ENCODE results near the gene AP1S1. TPM values are rescaled to one million over a fixed set of nuclear protein-coding genes. Genes with fewer than 3 reads are reported as not detected.
A peak's percentile ranks its signal among the peaks of the same experiment; 100 is the strongest.

Gene AP1S1
- total RNA-seq, 1 experiment from 2014 or later, result 227 TPM

DNA sequence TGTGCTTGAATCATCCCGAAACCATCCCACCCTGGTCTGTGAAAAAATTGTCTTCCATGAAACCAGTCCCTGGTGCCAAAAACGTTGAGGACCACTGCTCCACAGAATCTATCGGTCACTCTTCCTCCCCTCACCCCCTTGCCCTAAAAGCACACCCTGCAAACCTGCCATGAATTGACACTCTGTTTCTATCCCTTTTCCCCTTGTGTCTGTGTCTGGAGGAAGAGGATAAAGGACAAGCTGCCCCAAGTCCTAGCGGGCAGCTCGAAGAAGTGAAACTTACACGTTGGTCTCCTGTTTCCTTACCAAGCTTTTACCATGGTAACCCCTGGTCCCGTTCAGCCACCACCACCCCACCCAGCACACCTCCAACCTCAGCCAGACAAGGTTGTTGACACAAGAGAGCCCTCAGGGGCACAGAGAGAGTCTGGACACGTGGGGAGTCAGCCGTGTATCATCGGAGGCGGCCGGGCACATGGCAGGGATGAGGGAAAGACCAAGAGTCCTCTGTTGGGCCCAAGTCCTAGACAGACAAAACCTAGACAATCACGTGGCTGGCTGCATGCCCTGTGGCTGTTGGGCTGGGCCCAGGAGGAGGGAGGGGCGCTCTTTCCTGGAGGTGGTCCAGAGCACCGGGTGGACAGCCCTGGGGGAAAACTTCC, 28.2 kb upstream of the AP1S1 start:
- Histone ChIP-seq H3K79me2 (ENCODE audit: low read depth) (peaks cover 15% of the 10 kb centered on the region; the same call in 1 of the 2 replicates), H3K36me3 (ENCODE audit: low read depth) (no peaks in the 10 kb centered on the region), H3K27ac (peak overlapping the region; percentile 99), H3K4me1 (replicated peaks; ENCODE audit: insufficient read depth) (peaks cover 78% of the 10 kb centered on the region), H3F3A (ENCODE audit: insufficient read depth, low read depth) (peaks cover 70% of the 10 kb centered on the region), H3K27me3 (ENCODE audit: insufficient read depth, low read depth) (no peaks in the 10 kb centered on the region), H2AFZ (peak overlapping the region; percentile 62; the same call in 1 of the 2 replicates), H3K4me3 (no peak overlapping the region), H4K20me1 (ENCODE audit: insufficient read depth) (no peaks in the 10 kb centered on the region), H3K9me2 (ENCODE audit: insufficient read depth) (no peaks in the 10 kb centered on the region), H3K4me2 (peak overlapping the region; percentile 92), H3K9me3 (ENCODE audit: insufficient read depth, low read depth) (no peaks in the 10 kb centered on the region)
- intact Hi-C loops (cut with micrococcal nuclease; ENCODE audit: unreplicated experiment), result loop anchor here (1.0 kb wide), 3 partner anchors 8 to 41 kb away; partner anchors contain the start of gene TRIM56
- POLR2A ChIA-PET (ENCODE audit: unreplicated experiment), result interaction anchor here (0.6 to 1.9 kb wide), 12 partner anchors 9 to 273 kb away, joined by 3 to 22 read pairs (median 4); no protein-coding TSS in a partner anchor
- DNase-seq, result peak; percentile 88 to 94
- TF ChIP-seq, protein P1, sequence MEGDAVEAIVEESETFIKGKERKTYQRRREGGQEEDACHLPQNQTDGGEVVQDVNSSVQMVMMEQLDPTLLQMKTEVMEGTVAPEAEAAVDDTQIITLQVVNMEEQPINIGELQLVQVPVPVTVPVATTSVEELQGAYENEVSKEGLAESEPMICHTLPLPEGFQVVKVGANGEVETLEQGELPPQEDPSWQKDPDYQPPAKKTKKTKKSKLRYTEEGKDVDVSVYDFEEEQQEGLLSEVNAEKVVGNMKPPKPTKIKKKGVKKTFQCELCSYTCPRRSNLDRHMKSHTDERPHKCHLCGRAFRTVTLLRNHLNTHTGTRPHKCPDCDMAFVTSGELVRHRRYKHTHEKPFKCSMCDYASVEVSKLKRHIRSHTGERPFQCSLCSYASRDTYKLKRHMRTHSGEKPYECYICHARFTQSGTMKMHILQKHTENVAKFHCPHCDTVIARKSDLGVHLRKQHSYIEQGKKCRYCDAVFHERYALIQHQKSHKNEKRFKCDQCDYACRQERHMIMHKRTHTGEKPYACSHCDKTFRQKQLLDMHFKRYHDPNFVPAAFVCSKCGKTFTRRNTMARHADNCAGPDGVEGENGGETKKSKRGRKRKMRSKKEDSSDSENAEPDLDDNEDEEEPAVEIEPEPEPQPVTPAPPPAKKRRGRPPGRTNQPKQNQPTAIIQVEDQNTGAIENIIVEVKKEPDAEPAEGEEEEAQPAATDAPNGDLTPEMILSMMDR (conservative IDR thresholded peaks at IDR 0.05), result no peak; the same call in 1 of the 2 replicates
- no peak for TF ChIP-seq EZH2 (IDR thresholded peaks at IDR 0.05; ENCODE audit: low read depth)
- CTCF ChIA-PET, result interaction anchor here (0.6 to 1.9 kb wide), 5 partner anchors 10 to 31 kb away, joined by 4 to 17 read pairs (median 5); no protein-coding TSS in a partner anchor
- BruUV-seq (replicated peaks), result no TSS peak

DNA sequence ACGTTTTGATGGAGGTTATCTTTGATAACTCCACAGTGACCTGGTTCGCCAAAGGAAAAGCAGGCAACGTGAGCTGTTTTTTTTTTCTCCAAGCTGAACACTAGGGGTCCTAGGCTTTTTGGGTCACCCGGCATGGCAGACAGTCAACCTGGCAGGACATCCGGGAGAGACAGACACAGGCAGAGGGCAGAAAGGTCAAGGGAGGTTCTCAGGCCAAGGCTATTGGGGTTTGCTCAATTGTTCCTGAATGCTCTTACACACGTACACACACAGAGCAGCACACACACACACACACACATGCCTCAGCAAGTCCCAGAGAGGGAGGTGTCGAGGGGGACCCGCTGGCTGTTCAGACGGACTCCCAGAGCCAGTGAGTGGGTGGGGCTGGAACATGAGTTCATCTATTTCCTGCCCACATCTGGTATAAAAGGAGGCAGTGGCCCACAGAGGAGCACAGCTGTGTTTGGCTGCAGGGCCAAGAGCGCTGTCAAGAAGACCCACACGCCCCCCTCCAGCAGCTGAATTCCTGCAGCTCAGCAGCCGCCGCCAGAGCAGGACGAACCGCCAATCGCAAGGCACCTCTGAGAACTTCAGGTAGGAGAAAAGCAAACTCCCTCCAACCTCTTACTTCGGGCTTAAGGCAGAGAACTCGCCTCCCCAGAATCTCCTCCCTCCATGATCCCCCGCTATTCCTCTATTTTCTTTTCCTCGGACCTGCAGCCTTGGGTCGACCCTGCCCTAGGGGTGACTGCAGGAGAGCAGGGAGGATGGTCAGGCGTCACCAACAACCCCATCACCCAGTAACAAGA, 27.4 kb upstream of the AP1S1 start, which contains the start of gene SERPINE1:
TSS of gene SERPINE1 (plus strand) at position 454 of the 809 bp plus-strand sequence. CDS start 1,290 bp downstream, outside the sequence.
- no peaks in the 10 kb centered on the region for H4K20me1 ChIP-seq (ENCODE audit: insufficient read depth)
- H2AFZ ChIP-seq, result peak within 1 kb of the TSS; percentile 62; the same call in 1 of the 2 replicates
- H3K9me2 ChIP-seq (ENCODE audit: insufficient read depth), result no peaks in the 10 kb centered on the region
- peak; percentile 51 to 92 for DNase-seq
- H3F3A ChIP-seq (ENCODE audit: insufficient read depth, low read depth), result peaks cover 63% of the 10 kb centered on the region
- H3K4me2 ChIP-seq, result peak within 1 kb of the TSS; percentile 92
- no peak for TF ChIP-seq EZH2 (IDR thresholded peaks at IDR 0.05; ENCODE audit: low read depth)
- TF ChIP-seq, protein P1 (conservative IDR thresholded peaks at IDR 0.05), result peak; percentile 15; the same call in 1 of the 2 replicates
- no TSS peak for BruUV-seq (replicated peaks)
- peak within 1 kb of the TSS; percentile 45; the same call in 1 of the 2 replicates for H3K4me3 ChIP-seq
- peak within 1 kb of the TSS; percentile 99 for H3K27ac ChIP-seq
- H3K27me3 ChIP-seq (ENCODE audit: insufficient read depth, low read depth), result no peaks in the 10 kb centered on the region
- peaks cover 15% of the 10 kb centered on the region; the same call in 1 of the 2 replicates for H3K79me2 ChIP-seq (ENCODE audit: low read depth)
- H3K4me1 ChIP-seq (replicated peaks; ENCODE audit: insufficient read depth), result peaks cover 71% of the 10 kb centered on the region
- intact Hi-C loops (cut with micrococcal nuclease; ENCODE audit: unreplicated experiment), result loop anchor here (1.0 kb wide), 3 partner anchors 9 to 42 kb away; partner anchors contain the start of gene TRIM56
- POLR2A ChIA-PET (ENCODE audit: unreplicated experiment), result interaction anchor here (0.6 to 1.9 kb wide), 13 partner anchors 9 to 274 kb away, joined by 3 to 22 read pairs (median 4); partner anchors contain the start of gene ZNHIT1
- H3K36me3 ChIP-seq (ENCODE audit: low read depth), result no peaks in the 10 kb centered on the region
- CTCF ChIA-PET, result interaction anchor here (0.6 to 1.9 kb wide), 5 partner anchors 10 to 32 kb away, joined by 4 to 17 read pairs (median 5); no protein-coding TSS in a partner anchor
- H3K9me3 ChIP-seq (ENCODE audit: insufficient read depth, low read depth), result no peaks in the 10 kb centered on the region
